Right lobe of liver (tissue), 6 donors: Measurements from ENCODE around the gene SLC26A11. TPM values are rescaled to one million over a fixed set of nuclear protein-coding genes. Genes with fewer than 3 reads are reported as not detected.

Experiments
- ATAC-seq, 4 donors: fragments of 200-7000 bp; cut with Tn5 transposase; one replicate each; pipeline ENCODE4 v1.9.1; 2020; ENCODE audit warnings: mild to moderate bottlenecking in 4 of 4, moderate library complexity in 4 of 4
- DNase-seq, 3 donors: peaks; one replicate each; pipeline ENCODE4 v3.0.0-alpha.2; 2020
- H3K27ac ChIP-seq, 3 donors: fragments of 200-600 bp; one replicate each; pipeline ENCODE4 v1.8.0; 2022
- H3K27me3 ChIP-seq, 2 donors: fragments of 200-600 bp; one replicate each; pipeline ENCODE4 v1.8.0; 2022
- H3K36me3 ChIP-seq, 4 donors: fragments of 200-600 bp; sonication (generic) in 1 of 4; one replicate each; pipeline versions ENCODE4 v1.5.1 to v1.8.0; 2017 to 2022; ENCODE audit warnings: control low read depth in 1 of 4
- H3K4me1 ChIP-seq, 4 donors: fragments of 200-600 bp; sonication (generic) in 1 of 4; one replicate each; pipeline versions ENCODE4 v1.5.1 to v1.8.0; 2017 to 2022; ENCODE audit warnings: control low read depth in 1 of 4
- H3K4me3 ChIP-seq, 3 donors: fragments of 200-600 bp; one replicate each; pipeline ENCODE4 v1.8.0; 2022
- H3K9me3 ChIP-seq, 4 donors: fragments of 200-600 bp; sonication (generic) in 1 of 4; one replicate each; pipeline versions ENCODE4 v1.5.1 to v1.8.0; 2017 to 2022; ENCODE audit warnings: control low read depth in 1 of 4
- CTCF ChIP-seq, 4 donors: fragments of 200-600 bp in 3 of 4; fragments of 450-650 bp in 1 of 4; IDR thresholded peaks; one replicate each; pipeline versions ENCODE4 v1.5.1 to v1.8.0; 2016 to 2022; ENCODE audit warnings: antibody characterized with exemption in 4 of 4, mild to moderate bottlenecking in 2 of 4
- POLR2A ChIP-seq: fragments of 450-650 bp; IDR thresholded peaks from one replicate; pipeline ENCODE4 v1.6.1; 2017; ENCODE audit warnings: antibody characterized with exemption, mild to moderate bottlenecking
- WGBS: methylation state at CpG from one replicate; pipeline ENCODE4 v1.1.6; 2018; ENCODE audit warnings: low coverage, low lambda C conversion rate; ENCODE audit not compliant: insufficient coverage; ENCODE audit errors: missing lambda C conversion rate; 5-methylcytosine and 5-hydroxymethylcytosine counted together
- intact Hi-C, 2 donors: fragments of 100-400 bp; cut with DNase I; formaldehyde crosslinking; loops; one replicate each; pipeline versions ENCODE4 v1.11.2 to v1.14.1; 2022
- total RNA-seq, 6 experiments: library from RNA; depleted of rRNA in 2 of 6; stranded (reverse); fragments of >200 nt in 2 of 6; fragmentation: NEBNext Ultra II Directional in 3 of 6; extraction: Animal tissue kit (Norgen Biotek cat#: 25700) in 3 of 6; gene quantifications; one replicate each; pipeline versions ENCODE4 v1.1.0 to v1.2.4, GENCODE V29; 2016 to 2023
- donor health status: DM: no; HTN: yes; CAD: no.
- donor health status: DM: no; HTN: no; CAD: no.
- donor health status: DM: no; HTN: no; CAD: no.
- donor health status: DM: no; HTN: yes; CAD: no.
- donor health status: DM: no; HTN: yes; CAD: no.

SLC26A11 gene
- total RNA-seq, 6 experiments from 2014 or later: 5.8 to 9.8 (median 6.5) TPM

GRCh38 chr17:80281516-80281915 lies 61.3 kb downstream of the SLC26A11 start:
- no peak for TF ChIP-seq CTCF (IDR thresholded peaks at IDR 0.05)
- no peak for TF ChIP-seq POLR2A
- WGBS: 84% methylated on average over 10 of the region's 10 CpGs
- no peak overlapping the region for H3K27ac ChIP-seq
- no peak overlapping the region for H3K4me3 ChIP-seq
- H3K9me3 ChIP-seq: no peaks in the 10 kb centered on the region
- peak in 1 of 3 donors; percentile 7 for DNase-seq
- ATAC-seq: no peak
- intact Hi-C loops: no loop called here
- no peaks in the 10 kb centered on the region for H3K27me3 ChIP-seq
- H3K36me3 ChIP-seq: peaks cover 0 to 6% (median 2%) of the 10 kb centered on the region in 4 donors
- no peaks in the 10 kb centered on the region for H3K4me1 ChIP-seq

DNA sequence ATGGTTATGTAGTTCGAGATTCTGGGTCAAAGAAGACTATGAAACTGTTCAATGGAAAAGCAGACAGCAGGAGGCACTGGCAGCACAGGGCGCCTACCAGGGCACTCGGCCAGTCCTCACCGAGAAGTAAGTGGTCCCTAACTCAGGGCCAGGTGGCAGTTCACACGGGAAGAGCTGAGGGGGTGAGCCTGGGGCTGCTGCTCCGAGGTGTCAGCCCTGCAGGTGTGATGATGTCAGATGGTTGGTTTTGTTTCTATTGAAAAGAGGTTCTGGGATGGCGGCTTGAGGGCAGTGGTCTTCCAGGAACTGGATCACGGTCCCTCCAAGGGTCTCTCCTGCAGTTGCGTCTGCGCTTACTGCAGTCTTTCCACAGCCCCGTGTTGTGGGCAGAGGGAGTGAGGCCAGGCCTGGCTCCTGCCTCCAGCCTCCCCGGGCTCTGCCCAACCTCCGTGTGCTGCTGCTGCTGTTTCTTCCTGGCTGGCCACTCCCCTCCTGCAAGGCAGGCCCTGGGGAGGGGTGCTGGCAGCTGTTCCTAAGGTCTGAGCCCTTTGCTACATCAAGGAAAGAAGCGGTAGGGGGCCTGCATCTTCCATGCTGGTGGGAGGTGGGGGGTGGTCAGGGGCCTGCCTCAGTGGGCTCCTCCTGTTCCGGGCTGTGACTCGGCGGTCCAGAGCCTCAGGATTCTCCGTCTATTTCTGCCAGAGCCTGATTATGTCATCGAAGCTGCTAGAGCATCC lies 63.1 kb downstream of the SLC26A11 start:
- Histone ChIP-seq H3K27ac (no peak overlapping the region), H3K4me1 (no peaks in the 10 kb centered on the region), H3K36me3 (peaks cover 0 to 13% (median 2%) of the 10 kb centered on the region in 4 donors), H3K9me3 (no peaks in the 10 kb centered on the region), H3K4me3 (no peak overlapping the region), H3K27me3 (no peaks in the 10 kb centered on the region)
- 87% methylated on average over 5 of the region's 19 CpGs for WGBS
- ATAC-seq (no peak), DNase-seq (peak in 1 of 3 donors; percentile 36)
- TF ChIP-seq CTCF (IDR thresholded peaks at IDR 0.05): no peak
- TF ChIP-seq POLR2A: no peak
- intact Hi-C loops: no loop called here

- no peaks in the 10 kb centered on the region for H3K27me3 ChIP-seq
- H3K4me3 ChIP-seq: no peak overlapping the region
- H3K36me3 ChIP-seq: peaks cover 0 to 23% (median 8%) of the 10 kb centered on the region in 4 donors
- intact Hi-C loops: no loop called here
- ATAC-seq (no peak), DNase-seq (peak in 1 of 3 donors; percentile 31)
- no peaks in the 10 kb centered on the region for H3K9me3 ChIP-seq
- no peak for TF ChIP-seq POLR2A
- TF ChIP-seq CTCF (IDR thresholded peaks at IDR 0.05): no peak
- whole genome bisulfite sequencing: 83% methylated on average over 6 of the region's 11 CpGs
- H3K27ac ChIP-seq: no peak overlapping the region
- no peaks in the 10 kb centered on the region for H3K4me1 ChIP-seq
Measured at GRCh38 chr17:80284631-80285030, 64.4 kb downstream of the SLC26A11 start.

DNA sequence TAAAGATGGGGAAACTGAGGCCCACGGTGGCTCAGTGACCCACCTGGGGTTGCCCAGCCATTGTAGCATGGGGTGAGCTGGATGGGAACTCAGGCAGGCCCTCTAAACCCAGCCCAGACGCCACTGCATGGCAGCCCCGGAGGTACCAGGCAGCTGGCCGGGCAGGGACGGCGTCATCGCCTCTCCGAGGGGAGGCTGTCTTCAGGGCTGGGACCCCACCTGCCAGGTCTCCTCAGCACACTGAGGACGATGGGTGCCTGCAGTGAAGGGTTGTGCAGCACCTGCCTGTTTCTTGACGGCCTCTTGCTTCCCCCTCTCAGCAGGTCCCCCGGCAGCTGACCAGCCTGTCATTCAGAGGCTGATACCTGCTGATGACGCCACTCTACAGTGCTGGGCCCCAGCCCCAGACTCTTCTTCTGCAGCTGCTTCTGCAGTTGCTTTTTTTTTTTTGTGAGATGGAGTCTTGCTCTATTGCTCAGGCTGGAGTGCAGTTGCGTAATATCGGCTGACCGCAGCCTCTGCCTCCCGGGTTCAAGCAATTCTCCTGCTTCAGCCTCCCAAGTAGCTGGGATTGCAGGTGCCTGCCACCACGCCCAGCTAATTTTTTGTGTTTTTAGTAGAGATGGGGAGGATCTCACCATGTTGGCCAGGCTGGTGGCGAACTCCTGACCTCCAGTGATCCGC lies 65.2 kb downstream of the SLC26A11 start:
- peak in 1 of 3 donors; percentile 42 for DNase-seq
- Histone ChIP-seq H3K36me3 (peaks cover 0 to 29% (median 11%) of the 10 kb centered on the region in 4 donors), H3K4me1 (no peaks in the 10 kb centered on the region), H3K4me3 (no peak overlapping the region), H3K9me3 (no peaks in the 10 kb centered on the region), H3K27me3 (no peaks in the 10 kb centered on the region), H3K27ac (no peak overlapping the region)
- intact Hi-C loops: no loop called here
- TF ChIP-seq POLR2A (no peak), CTCF (IDR thresholded peaks at IDR 0.05) (no peak)
- peak in 1 of 4 donors; percentile 16 for ATAC-seq
- 20% methylated on average over 1 of the region's 19 CpGs for WGBS
